Neuronal stem cell (in vitro differentiated cells): Measurements from ENCODE around the gene LELP1.

Experiments used
- DNase-seq: peaks from one replicate; pipeline ENCODE4 v3.0.0-alpha.2; 2013; ENCODE audit warnings: low spot score
- H2AFZ ChIP-seq: one replicate; pipeline ENCODE4 v1.6.1; 2013; ENCODE audit warnings: mild to moderate bottlenecking, low read length, inconsistent platforms
- H2AK5ac ChIP-seq: 2 replicates; pipeline ENCODE4 v1.6.1; 2013; ENCODE audit warnings: low read depth, mild to moderate bottlenecking, inconsistent platforms, low read length, moderate library complexity, mixed read lengths
- H2BK120ac ChIP-seq: 2 replicates; pipeline ENCODE4 v1.6.1; 2013; ENCODE audit warnings: low read depth, mild to moderate bottlenecking, inconsistent platforms, low read length, moderate library complexity, mixed read lengths
- H2BK12ac ChIP-seq: one replicate; pipeline ENCODE4 v1.6.1; 2013; ENCODE audit warnings: low read length, inconsistent platforms
- H2BK15ac ChIP-seq: 2 replicates; pipeline ENCODE4 v1.6.1; 2013; ENCODE audit warnings: mild to moderate bottlenecking, low read length, inconsistent platforms, mixed read lengths
- H2BK5ac ChIP-seq: one replicate; pipeline ENCODE4 v1.6.1; 2013; ENCODE audit warnings: inconsistent platforms, mild to moderate bottlenecking, low read length, moderate library complexity
- H3K14ac ChIP-seq: one replicate; pipeline ENCODE4 v1.6.1; 2013; ENCODE audit warnings: low read length, inconsistent platforms
- H3K18ac ChIP-seq: 2 replicates; pipeline ENCODE4 v1.6.1; 2013; ENCODE audit warnings: low read length, inconsistent platforms
- H3K23ac ChIP-seq: 2 replicates; pipeline ENCODE4 v1.6.1; 2013; ENCODE audit warnings: low read depth, mild to moderate bottlenecking, mixed read lengths, low read length, inconsistent platforms; ENCODE audit not compliant: poor library complexity
- H3K27ac ChIP-seq: replicated peaks from 3 replicates; pipeline ENCODE4 v1.5.1; 2013; ENCODE audit warnings: low read length, inconsistent platforms
- H3K27me3 ChIP-seq, 3 experiments: 2 replicates each; pipeline ENCODE4 v1.6.1; 2013; ENCODE audit warnings: low read length in 3 of 3, mild to moderate bottlenecking in 2 of 3, inconsistent platforms in 1 of 3, low read depth in 1 of 3, mixed read lengths in 1 of 3, moderate library complexity in 1 of 3; ENCODE audit not compliant: control insufficient read depth in 3 of 3, insufficient read depth in 3 of 3
- H3K36me3 ChIP-seq, 2 donors: replicated peaks in 1 of 2; 2 replicates each; pipeline ENCODE4 v1.6.1; 2013; ENCODE audit warnings: low read length in 2 of 2; ENCODE audit not compliant: control insufficient read depth in 2 of 2, insufficient read depth in 2 of 2
- H3K4ac ChIP-seq: 2 replicates; pipeline ENCODE4 v1.6.1; 2013; ENCODE audit warnings: inconsistent platforms, mild to moderate bottlenecking, low read length, moderate library complexity
- H3K4me1 ChIP-seq, 2 donors: 1 replicate in 1 of 2; 2 replicates in 1 of 2; pipeline ENCODE4 v1.6.1; 2013; ENCODE audit warnings: low read length in 2 of 2, low read depth in 1 of 2; ENCODE audit not compliant: control insufficient read depth in 2 of 2, insufficient read depth in 1 of 2
- H3K4me2 ChIP-seq: one replicate; pipeline ENCODE4 v1.6.1; 2013; ENCODE audit warnings: mild to moderate bottlenecking, low read length, inconsistent platforms; ENCODE audit not compliant: insufficient read depth, poor library complexity, severe bottlenecking
- H3K4me3 ChIP-seq, 2 donors: 2 replicates each; pipeline ENCODE4 v1.5.1; 2013; ENCODE audit warnings: low read length in 2 of 2, mild to moderate bottlenecking in 2 of 2, inconsistent platforms in 1 of 2, moderate library complexity in 1 of 2
- H3K79me1 ChIP-seq: one replicate; pipeline ENCODE4 v1.6.1; 2013; ENCODE audit warnings: low read depth, mild to moderate bottlenecking, inconsistent platforms, low read length, moderate library complexity
- H3K9ac ChIP-seq: one replicate; pipeline ENCODE4 v1.6.1; 2013; ENCODE audit warnings: mild to moderate bottlenecking, low read depth, low read length, inconsistent platforms; ENCODE audit not compliant: poor library complexity
- H3K9me3 ChIP-seq, 2 donors: replicated peaks in 1 of 2; 2 replicates each; pipeline versions ENCODE3 to v1.6.1; 2013; ENCODE audit warnings: low read length in 2 of 2, mild to moderate bottlenecking in 2 of 2, inconsistent platforms in 1 of 2, low read depth in 1 of 2, mixed read lengths in 1 of 2, moderate library complexity in 1 of 2; ENCODE audit not compliant: control insufficient read depth in 2 of 2, insufficient read depth in 1 of 2
- H4K8ac ChIP-seq: one replicate; pipeline ENCODE4 v1.6.1; 2013; ENCODE audit warnings: low read depth, mild to moderate bottlenecking, inconsistent platforms, low read length, moderate library complexity
- H4K91ac ChIP-seq: one replicate; pipeline ENCODE4 v1.6.1; 2013; ENCODE audit warnings: low read length, low read depth, mild to moderate bottlenecking, inconsistent platforms; ENCODE audit not compliant: poor library complexity
- WGBS, 2 donors: extraction: QIAGEN DNeasy Blood & Tissue Kit; methylation state at CpG; one replicate each; pipeline ENCODE4 v1.1.7; 2013; ENCODE audit warnings: missing lambda C conversion rate in 2 of 2, mixed read lengths in 1 of 2; ENCODE audit not compliant: insufficient read length in 2 of 2, insufficient replicate concordance in 1 of 2; ENCODE audit errors: extremely low coverage in 2 of 2; 5-methylcytosine and 5-hydroxymethylcytosine counted together

LELP1 gene

GRCh38 chr1:153242160-153242559 is 38.9 kb downstream of the LELP1 start:
- no peak overlapping the region for H3K18ac ChIP-seq
- H3K27me3 ChIP-seq = no peaks in the 10 kb centered on the region
- no peaks in the 10 kb centered on the region for H3K79me1 ChIP-seq
- H3K9me3 ChIP-seq = peaks cover 0 to 2% of the 10 kb centered on the region in 2 donors
- H3K4me3 ChIP-seq = no peak overlapping the region
- H2BK15ac ChIP-seq = no peak overlapping the region
- H2BK5ac ChIP-seq = no peak overlapping the region
- H3K36me3 ChIP-seq = no peaks in the 10 kb centered on the region
- no peak overlapping the region for H2AFZ ChIP-seq
- H3K4me1 ChIP-seq = no peaks in the 10 kb centered on the region
- H4K91ac ChIP-seq = no peak overlapping the region
- H3K9ac ChIP-seq = no peak overlapping the region
- no peak overlapping the region for H4K8ac ChIP-seq
- no peak overlapping the region for H2BK120ac ChIP-seq
- DNase-seq = no peak
- WGBS, 2 donors = no CpG with 5 or more reads among the region's 1 CpG
- no peak overlapping the region for H3K14ac ChIP-seq
- no peak overlapping the region for H3K23ac ChIP-seq
- no peak overlapping the region for H2AK5ac ChIP-seq
- H3K4me2 ChIP-seq = no peak overlapping the region
- no peak overlapping the region for H2BK12ac ChIP-seq
- H3K4ac ChIP-seq = no peak overlapping the region
- H3K27ac ChIP-seq = no peak overlapping the region

- whole genome bisulfite sequencing, 2 donors = no CpG with 5 or more reads among the region's 4 CpGs
- Histone ChIP-seq H3K27ac (no peak overlapping the region), H2BK12ac (no peak overlapping the region), H4K91ac (no peak overlapping the region), H3K23ac (no peak overlapping the region), H3K27me3 (no peaks in the 10 kb centered on the region), H3K4me2 (no peak overlapping the region), H3K9me3 (peaks cover 0 to 2% of the 10 kb centered on the region in 2 donors), H3K9ac (no peak overlapping the region), H2BK5ac (no peak overlapping the region), H3K18ac (no peak overlapping the region), H2BK120ac (no peak overlapping the region), H2BK15ac (no peak overlapping the region), H2AK5ac (no peak overlapping the region), H2AFZ (no peak overlapping the region), H3K36me3 (no peaks in the 10 kb centered on the region), H3K79me1 (no peaks in the 10 kb centered on the region), H3K4me1 (peaks cover 0 to 4% of the 10 kb centered on the region in 2 donors), H3K4ac (no peak overlapping the region), H3K14ac (no peak overlapping the region), H4K8ac (no peak overlapping the region), H3K4me3 (no peak overlapping the region)
- DNase-seq = no peak
Observed at GRCh38 chr1:153245466-153245865, 42.2 kb downstream of the LELP1 start.

- no CpG with 5 or more reads among the region's 1 CpG for WGBS, 2 donors
- no peak overlapping the region for H3K23ac ChIP-seq
Observed at GRCh38 chr1:153246018-153246417, 42.8 kb downstream of the LELP1 start.

GRCh38 chr1:153246825-153247224 is 43.6 kb downstream of the LELP1 start:
- Histone ChIP-seq H3K36me3 (no peaks in the 10 kb centered on the region), H3K4me3 (no peak overlapping the region), H2AFZ (no peak overlapping the region), H3K14ac (no peak overlapping the region), H3K4ac (no peak overlapping the region), H3K23ac (no peak overlapping the region), H3K27ac (no peak overlapping the region), H3K9ac (no peak overlapping the region), H3K9me3 (peaks cover 0 to 2% of the 10 kb centered on the region in 2 donors), H3K27me3 (no peaks in the 10 kb centered on the region), H3K18ac (no peak overlapping the region), H4K91ac (no peak overlapping the region), H4K8ac (no peak overlapping the region), H2AK5ac (no peak overlapping the region), H2BK5ac (no peak overlapping the region), H2BK15ac (no peak overlapping the region), H2BK12ac (no peak overlapping the region), H3K4me2 (no peak overlapping the region), H2BK120ac (no peak overlapping the region), H3K79me1 (no peaks in the 10 kb centered on the region), H3K4me1 (peaks cover 0 to 4% of the 10 kb centered on the region in 2 donors)
- no peak for DNase-seq
- no CpG with 5 or more reads among the region's 2 CpGs for WGBS, 2 donors

More at GRCh38 chr1:153246018-153246417, 42.8 kb downstream of the LELP1 start:
- Histone ChIP-seq H3K27me3 (no peaks in the 10 kb centered on the region), H3K9ac (no peak overlapping the region), H2BK15ac (no peak overlapping the region), H3K4me3 (no peak overlapping the region), H3K4me1 (peaks cover 0 to 4% of the 10 kb centered on the region in 2 donors), H3K14ac (no peak overlapping the region), H4K91ac (no peak overlapping the region), H3K36me3 (no peaks in the 10 kb centered on the region), H3K9me3 (peaks cover 0 to 2% of the 10 kb centered on the region in 2 donors), H2BK12ac (no peak overlapping the region), H3K79me1 (no peaks in the 10 kb centered on the region), H3K4ac (no peak overlapping the region), H2AFZ (no peak overlapping the region), H2BK5ac (no peak overlapping the region), H4K8ac (no peak overlapping the region), H3K27ac (no peak overlapping the region), H3K18ac (no peak overlapping the region), H2AK5ac (no peak overlapping the region), H3K4me2 (no peak overlapping the region), H2BK120ac (no peak overlapping the region)
- DNase-seq = no peak
